GM10266 (cell line): ENCODE results near the gene ST8SIA4.
"Not testable (repeated sequence)": the region's sequence is repeated elsewhere in the genome, so short reads cannot be mapped to it uniquely, and the experiment has no call there.

Experiments used
- DNase-seq: peaks from one replicate; pipeline ENCODE4 v3.0.0; 2012; ENCODE audit errors: extremely low spot score
- TF ChIP-seq, protein P1 (sequence below): IDR thresholded peaks from 2 replicates; pipeline ENCODE4 v1.5.1; 2012; ENCODE audit warnings: mild to moderate bottlenecking, low read depth; ENCODE audit not compliant: control insufficient read depth, insufficient read depth; ENCODE audit errors: missing control alignments

ST8SIA4 gene

DNA sequence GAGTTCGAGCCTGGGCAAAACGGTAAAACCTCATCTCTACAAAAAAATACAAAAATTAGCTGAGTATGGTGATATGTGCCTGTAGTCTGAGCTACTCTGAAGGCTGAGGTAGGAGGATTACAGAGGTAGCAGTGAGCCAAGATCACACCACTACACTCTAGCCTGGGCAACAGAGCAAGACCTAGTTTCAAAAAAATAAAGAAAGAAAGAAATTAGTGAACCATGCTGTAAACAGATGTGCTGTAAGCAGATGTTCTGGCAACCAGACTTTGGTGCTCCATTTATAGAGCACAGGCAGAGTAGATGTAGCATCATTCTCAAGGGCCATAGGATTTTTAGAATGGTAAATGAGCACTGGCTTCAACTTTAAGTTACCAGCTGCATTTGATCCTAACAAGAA, 115.4 kb downstream of the ST8SIA4 start:
- DNase-seq: no peak
- TF ChIP-seq, protein P1, sequence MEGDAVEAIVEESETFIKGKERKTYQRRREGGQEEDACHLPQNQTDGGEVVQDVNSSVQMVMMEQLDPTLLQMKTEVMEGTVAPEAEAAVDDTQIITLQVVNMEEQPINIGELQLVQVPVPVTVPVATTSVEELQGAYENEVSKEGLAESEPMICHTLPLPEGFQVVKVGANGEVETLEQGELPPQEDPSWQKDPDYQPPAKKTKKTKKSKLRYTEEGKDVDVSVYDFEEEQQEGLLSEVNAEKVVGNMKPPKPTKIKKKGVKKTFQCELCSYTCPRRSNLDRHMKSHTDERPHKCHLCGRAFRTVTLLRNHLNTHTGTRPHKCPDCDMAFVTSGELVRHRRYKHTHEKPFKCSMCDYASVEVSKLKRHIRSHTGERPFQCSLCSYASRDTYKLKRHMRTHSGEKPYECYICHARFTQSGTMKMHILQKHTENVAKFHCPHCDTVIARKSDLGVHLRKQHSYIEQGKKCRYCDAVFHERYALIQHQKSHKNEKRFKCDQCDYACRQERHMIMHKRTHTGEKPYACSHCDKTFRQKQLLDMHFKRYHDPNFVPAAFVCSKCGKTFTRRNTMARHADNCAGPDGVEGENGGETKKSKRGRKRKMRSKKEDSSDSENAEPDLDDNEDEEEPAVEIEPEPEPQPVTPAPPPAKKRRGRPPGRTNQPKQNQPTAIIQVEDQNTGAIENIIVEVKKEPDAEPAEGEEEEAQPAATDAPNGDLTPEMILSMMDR: no peak

DNA sequence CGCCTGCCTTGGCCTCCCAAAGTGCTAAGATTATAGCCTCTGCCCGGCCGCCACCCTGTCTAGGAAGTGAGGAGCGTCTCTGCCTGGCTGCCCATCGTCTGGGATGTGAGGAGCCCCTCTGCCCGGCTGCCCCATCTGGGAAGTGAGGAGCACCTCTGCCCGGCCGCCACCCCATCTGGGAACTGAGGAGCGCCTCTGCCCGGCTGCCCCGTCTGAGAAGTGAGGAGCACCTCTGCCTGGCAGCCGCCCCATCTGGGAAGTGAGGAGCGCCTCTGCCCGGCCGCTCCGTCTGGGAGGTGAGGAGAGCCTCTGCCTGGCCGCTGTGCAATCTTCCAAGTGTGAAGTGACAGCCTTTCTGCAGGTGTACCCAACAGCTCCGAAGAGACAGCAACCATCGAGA, 117.5 kb downstream of the ST8SIA4 start:
- DNase-seq: not testable (repeated sequence)

DNA sequence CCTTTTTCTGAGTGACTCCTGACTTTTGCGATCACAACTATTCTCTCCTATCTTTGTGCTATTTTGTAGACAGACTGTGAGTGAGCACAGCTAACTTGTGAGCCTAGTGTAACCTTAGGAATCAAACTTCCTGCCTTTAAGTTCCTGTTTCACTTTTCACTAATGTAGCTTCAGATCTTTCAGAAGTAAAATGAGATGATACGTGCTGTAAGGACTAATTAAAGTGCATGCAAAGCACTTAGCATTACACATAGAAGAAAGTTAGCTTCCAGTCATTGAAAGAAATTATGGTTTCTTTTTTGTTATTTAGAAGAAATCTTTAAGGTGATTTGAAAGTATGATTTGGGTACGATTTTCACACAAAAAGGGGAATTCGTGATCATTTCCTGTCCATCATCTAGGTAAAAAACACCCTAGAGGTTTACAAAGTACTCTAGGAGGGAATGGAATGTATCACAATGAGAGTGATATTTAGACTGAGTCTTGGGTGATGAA, 122.7 kb downstream of the ST8SIA4 start:
- peak; percentile 47 for DNase-seq
- TF ChIP-seq, protein P1: no peak

DNA sequence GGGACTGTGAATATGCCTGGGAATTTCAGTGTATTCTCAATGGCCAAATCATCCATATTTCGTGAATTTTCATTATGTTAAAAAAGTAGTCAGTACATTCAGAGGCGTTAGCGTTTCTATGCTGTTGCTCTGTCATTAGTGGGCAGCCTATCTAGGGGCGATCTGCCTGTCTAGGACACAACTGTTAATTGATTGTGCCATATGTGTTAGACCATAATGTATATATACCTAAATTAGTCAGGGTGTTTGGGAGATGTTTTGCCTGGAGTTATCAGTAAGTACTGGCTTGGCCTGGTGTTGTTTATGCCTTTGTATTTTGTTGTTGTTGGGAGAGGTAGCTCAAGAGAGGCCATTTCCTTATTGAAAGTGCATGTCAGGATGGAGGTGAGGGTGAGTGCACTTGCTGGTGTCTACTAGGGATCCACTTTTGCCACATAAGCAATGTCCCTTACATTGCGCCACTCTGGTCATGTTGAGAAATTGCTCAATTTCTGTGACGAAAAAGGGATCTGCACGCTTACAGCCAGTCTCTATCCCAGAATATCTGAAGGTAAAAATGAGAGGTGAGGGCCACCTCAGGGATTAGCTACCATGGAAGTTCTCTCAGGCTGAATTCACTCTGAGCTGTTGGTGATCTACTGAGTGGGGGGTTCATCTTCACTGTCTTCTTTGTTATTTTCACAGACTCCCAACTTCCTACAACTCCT, 123.3 kb downstream of the ST8SIA4 start:
- no peak for DNase-seq
- TF ChIP-seq, protein P1: peak; percentile 14

DNA sequence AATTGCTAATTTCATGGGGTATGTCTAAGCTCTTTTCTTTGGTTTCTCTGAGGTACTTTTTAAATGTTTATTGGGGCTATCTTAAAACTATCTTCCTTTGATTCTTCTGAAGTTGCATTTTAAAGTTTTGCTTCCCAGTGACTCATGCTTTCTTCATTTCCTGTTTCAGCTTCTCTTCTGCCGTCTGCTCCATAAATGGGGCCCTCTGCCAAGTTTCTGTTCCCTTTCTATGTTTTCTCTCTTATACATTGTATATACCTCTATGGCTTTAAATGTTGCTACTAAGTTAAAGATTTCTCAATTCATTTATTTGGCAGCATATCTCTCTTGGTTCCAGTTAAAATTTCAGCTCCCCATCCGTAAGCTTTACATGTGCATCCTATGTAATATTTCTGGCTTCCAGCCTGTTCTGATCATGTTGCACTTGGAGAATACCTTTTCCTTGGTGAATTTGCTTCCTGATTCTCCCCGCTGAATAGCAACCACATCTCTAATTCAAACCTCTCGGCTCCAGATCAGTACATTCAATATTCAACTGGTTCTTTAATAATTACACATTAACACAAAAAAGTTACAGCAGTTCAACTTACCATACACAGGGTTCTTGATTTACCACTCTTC, 125.3 kb downstream of the ST8SIA4 start:
- TF ChIP-seq, protein P1: no peak
- peak; percentile 34 for DNase-seq

DNA sequence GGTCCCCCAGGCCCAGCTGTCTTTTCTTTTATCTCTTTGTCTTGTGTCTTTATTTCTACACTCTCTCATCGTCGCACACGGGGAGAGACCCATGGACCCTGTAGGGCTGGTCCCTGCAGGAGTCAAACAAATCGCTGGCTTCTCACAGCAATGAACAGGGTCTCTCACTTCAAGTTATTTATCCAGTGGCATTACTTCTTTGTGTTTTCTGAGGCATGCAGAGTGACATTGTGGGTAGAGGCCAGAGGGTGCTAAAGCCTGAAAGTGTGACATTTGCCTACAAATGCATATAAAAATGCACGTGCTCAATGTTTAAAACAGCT, 127.6 kb downstream of the ST8SIA4 start:
- TF ChIP-seq, protein P1: no peak
- no peak for DNase-seq

DNA sequence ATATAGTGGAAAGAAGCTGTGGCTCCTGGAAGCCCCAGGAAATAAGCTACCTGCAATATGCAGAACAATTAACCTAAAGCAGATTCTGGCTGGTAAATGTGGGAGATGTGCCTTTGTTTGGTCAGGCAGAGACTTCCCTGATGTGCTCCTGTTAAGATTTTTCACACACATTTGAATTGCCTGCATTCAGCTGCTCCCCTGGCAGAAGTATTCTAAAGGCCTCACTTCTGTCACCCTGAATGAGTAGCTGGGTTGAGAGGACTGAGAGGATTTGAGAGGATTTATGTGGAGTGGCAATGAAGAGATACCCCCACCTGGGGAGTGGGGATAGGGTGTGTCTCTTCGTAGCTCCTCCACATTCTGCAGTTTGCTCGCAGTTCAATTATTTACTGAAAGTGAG, 130.5 kb downstream of the ST8SIA4 start:
- TF ChIP-seq, protein P1: no peak
- DNase-seq: no peak

DNA sequence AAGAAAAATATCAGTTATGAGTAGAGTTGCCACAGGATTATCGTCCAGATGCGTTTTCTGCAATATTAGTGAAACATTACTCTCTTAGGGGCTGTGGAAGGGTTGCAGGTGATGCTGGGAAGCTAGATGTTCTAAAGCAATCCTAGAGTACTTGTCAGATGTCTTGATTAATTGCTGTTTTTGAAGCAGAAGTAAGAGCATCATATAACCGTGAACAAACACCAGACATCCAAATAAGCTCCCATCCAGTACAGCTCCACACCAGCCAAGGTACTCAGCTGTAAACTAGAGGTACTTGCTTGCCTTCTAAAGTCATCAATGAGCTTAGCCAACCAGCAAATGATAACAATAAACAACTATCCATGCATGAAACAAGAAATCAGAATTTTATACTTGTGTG, 131.1 kb downstream of the ST8SIA4 start:
- no peak for DNase-seq

More for the DNA sequence above, 131.1 kb downstream of the ST8SIA4 start:
- TF ChIP-seq, protein P1: no peak
